ENCODE results near the gene PTPRG.

- TF ChIP-seq CTCF (IDR thresholded peaks at IDR 0.05) (no peak), POLR2A (IDR thresholded peaks at IDR 0.05) (no peak)
These were observed 33.6 kb downstream of the PTPRG start for GRCh38 chr3:61594964-61595285.
